Neutrophil (primary cell): ENCODE data around the gene ITGA2.

Experiments used
- H3K27ac ChIP-seq: fragments of 200-600 bp; sonication (generic); 2 replicates; pipeline ENCODE4 v1.5.1; 2016; ENCODE audit warnings: mild to moderate bottlenecking, moderate library complexity
- H3K27me3 ChIP-seq: fragments of 200-600 bp; sonication (generic); 2 replicates; pipeline ENCODE4 v1.6.0; 2016; ENCODE audit warnings: mild to moderate bottlenecking
- H3K36me3 ChIP-seq: fragments of 200-600 bp; sonication (generic); 2 replicates; pipeline ENCODE4 v1.5.1; 2017
- H3K4me1 ChIP-seq, 2 experiments: fragments of 200-600 bp in 1 of 2; sonication (generic) in 1 of 2; 1 replicate in 1 of 2; 2 replicates in 1 of 2; pipeline versions ENCODE4 v1.5.1 to v1.6.1; 2013 to 2016; ENCODE audit warnings: low read depth in 1 of 2, low read length in 1 of 2, mild to moderate bottlenecking in 1 of 2, moderate library complexity in 1 of 2; ENCODE audit not compliant: control insufficient read depth in 1 of 2, insufficient read depth in 1 of 2
- H3K4me3 ChIP-seq, 2 experiments: fragments of 200-600 bp in 1 of 2; sonication (generic) in 1 of 2; 1 replicate in 1 of 2; 2 replicates in 1 of 2; pipeline ENCODE4 v1.5.1; 2013 to 2016; ENCODE audit warnings: low read depth in 1 of 2, low read length in 1 of 2, mild to moderate bottlenecking in 1 of 2, moderate library complexity in 1 of 2
- H3K9me3 ChIP-seq: fragments of 200-600 bp; sonication (generic); 2 replicates; pipeline ENCODE4 v1.5.1; 2016
- CTCF ChIP-seq: fragments of 200-600 bp; sonication (generic); IDR thresholded peaks from 2 replicates; pipeline ENCODE4 v1.5.1; 2016; ENCODE audit warnings: antibody characterized with exemption

The ITGA2 gene

GRCh38 chr5:53029608-53030007, 40.5 kb downstream of the ITGA2 start:
- no peak overlapping the region for H3K27ac ChIP-seq
- H3K4me3 ChIP-seq: no peak overlapping the region
- no peak for TF ChIP-seq CTCF
- no peaks in the 10 kb centered on the region for H3K36me3 ChIP-seq
- H3K9me3 ChIP-seq: no peaks in the 10 kb centered on the region
- no peaks in the 10 kb centered on the region for H3K27me3 ChIP-seq
- no peaks in the 10 kb centered on the region for H3K4me1 ChIP-seq

- Histone ChIP-seq H3K4me1 (no peaks in the 10 kb centered on the region), H3K9me3 (no peaks in the 10 kb centered on the region), H3K27ac (no peak overlapping the region), H3K4me3 (no peak overlapping the region), H3K36me3 (no peaks in the 10 kb centered on the region), H3K27me3 (no peaks in the 10 kb centered on the region)
- TF ChIP-seq CTCF: no peak
These were observed 41.7 kb downstream of the ITGA2 start for GRCh38 chr5:53030893-53031292.

GRCh38 chr5:53031695-53032096, 42.5 kb downstream of the ITGA2 start:
- TF ChIP-seq CTCF: no peak
- no peaks in the 10 kb centered on the region for H3K36me3 ChIP-seq
- H3K4me3 ChIP-seq: no peak overlapping the region
- no peaks in the 10 kb centered on the region for H3K9me3 ChIP-seq
- H3K27ac ChIP-seq: no peak overlapping the region
- no peaks in the 10 kb centered on the region for H3K27me3 ChIP-seq
- H3K4me1 ChIP-seq: no peaks in the 10 kb centered on the region

- H3K27me3 ChIP-seq: no peaks in the 10 kb centered on the region
- no peaks in the 10 kb centered on the region for H3K9me3 ChIP-seq
- TF ChIP-seq CTCF: no peak
- H3K4me3 ChIP-seq: no peak overlapping the region
- no peak overlapping the region for H3K27ac ChIP-seq
- no peaks in the 10 kb centered on the region for H3K36me3 ChIP-seq
- H3K4me1 ChIP-seq: no peaks in the 10 kb centered on the region
These were observed 43.0 kb downstream of the ITGA2 start for GRCh38 chr5:53032188-53032587.

GRCh38 chr5:53034832-53035231, 45.7 kb downstream of the ITGA2 start:
- Histone ChIP-seq H3K4me1 (no peaks in the 10 kb centered on the region), H3K9me3 (no peaks in the 10 kb centered on the region), H3K27me3 (no peaks in the 10 kb centered on the region), H3K4me3 (no peak overlapping the region), H3K36me3 (no peaks in the 10 kb centered on the region), H3K27ac (no peak overlapping the region)
- no peak for TF ChIP-seq CTCF

GRCh38 chr5:53035868-53036381, 46.8 kb downstream of the ITGA2 start:
- TF ChIP-seq CTCF: no peak
- Histone ChIP-seq H3K27ac (no peak overlapping the region), H3K4me1 (no peaks in the 10 kb centered on the region), H3K9me3 (no peaks in the 10 kb centered on the region), H3K27me3 (no peaks in the 10 kb centered on the region), H3K36me3 (no peaks in the 10 kb centered on the region), H3K4me3 (no peak overlapping the region)
